Nephron (organoid): ENCODE results near the gene LPP.

Experiments used
- H3K27ac Mint-ChIP-seq, 3 experiments: 2 replicates each; pipeline ENCODE4 v1.8.0; 2020; ENCODE audit warnings: mixed read lengths in 3 of 3, mild to moderate bottlenecking in 2 of 3, moderate library complexity in 1 of 3
- H3K27me3 Mint-ChIP-seq: 2 replicates; pipeline ENCODE4 v1.8.0; 2021; ENCODE audit warnings: low read depth, mild to moderate bottlenecking, moderate library complexity, mixed read lengths
- H3K36me3 Mint-ChIP-seq: 2 replicates; pipeline ENCODE4 v1.8.0; 2020; ENCODE audit warnings: low read depth, mixed read lengths
- H3K4me1 Mint-ChIP-seq: 2 replicates; pipeline ENCODE4 v1.8.0; 2020; ENCODE audit warnings: mixed read lengths
- H3K4me3 Mint-ChIP-seq, 3 experiments: 2 replicates each; pipeline ENCODE4 v1.8.0; 2020; ENCODE audit warnings: mild to moderate bottlenecking in 3 of 3, mixed read lengths in 3 of 3, moderate library complexity in 2 of 3
- H3K9me3 Mint-ChIP-seq: 2 replicates; pipeline ENCODE4 v1.8.0; 2020; ENCODE audit warnings: mixed read lengths
- CTCF ChIP-seq, 3 experiments: fragments of 200-600 bp; sonication (generic); IDR thresholded peaks; one replicate each; pipeline ENCODE4 v1.5.0; 2021; ENCODE audit warnings: antibody characterized with exemption in 3 of 3; ENCODE audit not compliant: unreplicated experiment in 3 of 3

The LPP gene

GRCh38 chr3:188901671-188902287, 747.8 kb downstream of the LPP start:
- TF ChIP-seq CTCF (IDR thresholded peaks at IDR 0.05; ENCODE audit: unreplicated experiment in 3 of 3), result no peak
- Mint-ChIP-seq H3K27me3 (peaks cover 8% of the 10 kb centered on the region), H3K36me3 (no peaks in the 10 kb centered on the region), H3K9me3 (peaks cover 5% of the 10 kb centered on the region), H3K4me3 (no peak overlapping the region), H3K27ac (no peak overlapping the region), H3K4me1 (peaks cover 21% of the 10 kb centered on the region)

GRCh38 chr3:188904670-188905069, 750.7 kb downstream of the LPP start:
- peaks cover 29% of the 10 kb centered on the region for H3K4me1 Mint-ChIP-seq
- H3K9me3 Mint-ChIP-seq, result peaks cover 5% of the 10 kb centered on the region
- H3K4me3 Mint-ChIP-seq, result no peak overlapping the region

GRCh38 chr3:188905547-188905946, 751.6 kb downstream of the LPP start:
- peaks cover 27% of the 10 kb centered on the region for H3K4me1 Mint-ChIP-seq
- H3K9me3 Mint-ChIP-seq, result peaks cover 5% of the 10 kb centered on the region
- TF ChIP-seq CTCF (IDR thresholded peaks at IDR 0.05; ENCODE audit: unreplicated experiment in 3 of 3), result no peak
- peaks cover 20% of the 10 kb centered on the region for H3K27me3 Mint-ChIP-seq
- H3K4me3 Mint-ChIP-seq, result no peak overlapping the region
- no peaks in the 10 kb centered on the region for H3K36me3 Mint-ChIP-seq
- H3K27ac Mint-ChIP-seq, result no peak overlapping the region

More at GRCh38 chr3:188904670-188905069, 750.7 kb downstream of the LPP start:
- TF ChIP-seq CTCF (IDR thresholded peaks at IDR 0.05; ENCODE audit: unreplicated experiment in 3 of 3), result no peak
- H3K27me3 Mint-ChIP-seq, result peaks cover 23% of the 10 kb centered on the region
- no peak overlapping the region for H3K27ac Mint-ChIP-seq
- no peaks in the 10 kb centered on the region for H3K36me3 Mint-ChIP-seq

- TF ChIP-seq CTCF (IDR thresholded peaks at IDR 0.05; ENCODE audit: unreplicated experiment in 3 of 3), result no peak
- Mint-ChIP-seq H3K9me3 (peaks cover 5% of the 10 kb centered on the region), H3K4me3 (no peak overlapping the region), H3K4me1 (peaks cover 26% of the 10 kb centered on the region), H3K27me3 (peaks cover 20% of the 10 kb centered on the region), H3K27ac (no peak overlapping the region), H3K36me3 (no peaks in the 10 kb centered on the region)
Measured at GRCh38 chr3:188906236-188906635, 752.3 kb downstream of the LPP start.

GRCh38 chr3:188908002-188908850, 754.3 kb downstream of the LPP start:
- Mint-ChIP-seq H3K4me1 (peaks cover 33% of the 10 kb centered on the region), H3K27me3 (peaks cover 20% of the 10 kb centered on the region), H3K9me3 (peaks cover 5% of the 10 kb centered on the region), H3K36me3 (no peaks in the 10 kb centered on the region), H3K4me3 (no peak overlapping the region), H3K27ac (no peak overlapping the region)
- TF ChIP-seq CTCF (IDR thresholded peaks at IDR 0.05; ENCODE audit: unreplicated experiment in 3 of 3), result no peak
